ENCODE data around the gene DGKG. TPM values are rescaled to one million over a fixed set of nuclear protein-coding genes. Genes with fewer than 3 reads are reported as not detected.

Gene DGKG
- total RNA-seq, 4 donors from 2014 or later = 1.2 to 13.7 (median 2.1) TPM

DNA sequence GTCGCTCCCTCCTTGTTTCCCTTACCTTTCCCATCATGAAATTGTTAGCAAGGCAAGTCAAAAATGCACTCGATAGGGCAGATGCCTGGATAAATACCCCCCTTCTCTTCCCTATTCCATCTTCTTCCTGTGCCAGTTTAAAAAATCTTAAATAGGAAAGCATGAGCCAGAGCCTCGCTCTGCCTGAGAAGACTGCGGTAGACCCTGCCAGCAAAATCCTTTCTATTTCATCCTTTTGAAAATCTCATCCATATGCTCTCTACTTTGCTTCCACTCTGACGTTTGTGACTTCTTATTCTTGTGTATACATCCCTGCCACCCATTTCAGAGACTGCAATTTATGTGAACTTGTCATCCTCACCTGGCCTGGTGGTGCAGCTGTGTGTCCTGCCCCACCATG lies 138.6 kb downstream of the DGKG start:
- WGBS, 2 donors = 76 to 82% methylated on average over 5 of the region's 5 CpGs
- no peak for TF ChIP-seq POLR2A (IDR thresholded peaks at IDR 0.05)
- TF ChIP-seq, protein P1, sequence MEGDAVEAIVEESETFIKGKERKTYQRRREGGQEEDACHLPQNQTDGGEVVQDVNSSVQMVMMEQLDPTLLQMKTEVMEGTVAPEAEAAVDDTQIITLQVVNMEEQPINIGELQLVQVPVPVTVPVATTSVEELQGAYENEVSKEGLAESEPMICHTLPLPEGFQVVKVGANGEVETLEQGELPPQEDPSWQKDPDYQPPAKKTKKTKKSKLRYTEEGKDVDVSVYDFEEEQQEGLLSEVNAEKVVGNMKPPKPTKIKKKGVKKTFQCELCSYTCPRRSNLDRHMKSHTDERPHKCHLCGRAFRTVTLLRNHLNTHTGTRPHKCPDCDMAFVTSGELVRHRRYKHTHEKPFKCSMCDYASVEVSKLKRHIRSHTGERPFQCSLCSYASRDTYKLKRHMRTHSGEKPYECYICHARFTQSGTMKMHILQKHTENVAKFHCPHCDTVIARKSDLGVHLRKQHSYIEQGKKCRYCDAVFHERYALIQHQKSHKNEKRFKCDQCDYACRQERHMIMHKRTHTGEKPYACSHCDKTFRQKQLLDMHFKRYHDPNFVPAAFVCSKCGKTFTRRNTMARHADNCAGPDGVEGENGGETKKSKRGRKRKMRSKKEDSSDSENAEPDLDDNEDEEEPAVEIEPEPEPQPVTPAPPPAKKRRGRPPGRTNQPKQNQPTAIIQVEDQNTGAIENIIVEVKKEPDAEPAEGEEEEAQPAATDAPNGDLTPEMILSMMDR (IDR thresholded peaks at IDR 0.05) = no peak

DNA sequence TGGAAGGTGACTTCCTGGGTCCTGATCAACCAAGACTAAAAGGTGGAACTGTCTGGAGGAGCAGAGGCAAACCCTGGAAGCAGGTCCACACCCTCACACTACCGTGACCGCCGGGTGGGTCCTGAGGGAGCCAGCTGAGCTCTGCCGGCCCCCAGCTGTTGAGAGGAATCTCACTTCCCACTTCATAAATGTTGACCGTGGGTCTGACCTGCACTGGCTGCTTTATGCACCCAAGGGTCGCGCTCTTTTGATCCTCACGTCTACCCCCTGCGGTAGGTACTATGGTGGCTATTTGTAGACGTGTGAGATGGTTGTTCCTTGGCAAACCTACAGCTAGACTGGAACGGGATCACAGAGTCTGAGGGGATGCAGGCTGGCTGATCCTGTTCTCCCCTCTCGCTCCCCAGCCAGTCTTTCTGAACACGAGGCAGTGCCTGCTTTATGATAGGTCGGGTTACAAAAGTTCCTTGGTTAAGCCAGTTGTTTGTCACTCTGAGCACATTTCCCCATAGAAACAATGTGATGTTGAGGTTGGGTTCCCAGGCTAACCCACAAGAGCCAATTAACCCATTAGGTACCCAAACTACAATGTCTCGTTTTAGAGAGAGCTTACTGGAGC lies 140.2 kb downstream of the DGKG start:
- Histone ChIP-seq H3K36me3 (no peaks in the 10 kb centered on the region), H3K4me1 (peaks cover 0 to 25% (median 7%) of the 10 kb centered on the region in 3 donors), H3K27me3 (peaks cover 0 to 14% (median 0%) of the 10 kb centered on the region in 4 donors), H3K4me3 (no peak overlapping the region), H3K9me3 (no peaks in the 10 kb centered on the region), H3K27ac (peak overlapping the region; percentile 4 to 62 (median 53))
- no peak for DNase-seq
- WGBS, 2 donors = 61 to 76% methylated on average over 5 to 9 of the region's 15 CpGs
- intact Hi-C loops (cut with DNase I) = no loop called here
- no peak for TF ChIP-seq POLR2A (IDR thresholded peaks at IDR 0.05)
- TF ChIP-seq, protein P1 (IDR thresholded peaks at IDR 0.05) = no peak

More for the DNA sequence above, 138.6 kb downstream of the DGKG start:
- H3K36me3 ChIP-seq = no peaks in the 10 kb centered on the region
- H3K27ac ChIP-seq = no peak overlapping the region
- no peak for DNase-seq
- peaks cover 0 to 25% (median 7%) of the 10 kb centered on the region in 3 donors for H3K4me1 ChIP-seq
- no peaks in the 10 kb centered on the region for H3K9me3 ChIP-seq
- no peak overlapping the region for H3K4me3 ChIP-seq
- intact Hi-C loops (cut with DNase I) = no loop called here
- H3K27me3 ChIP-seq = peaks cover 0 to 14% (median 0%) of the 10 kb centered on the region in 4 donors

DNA sequence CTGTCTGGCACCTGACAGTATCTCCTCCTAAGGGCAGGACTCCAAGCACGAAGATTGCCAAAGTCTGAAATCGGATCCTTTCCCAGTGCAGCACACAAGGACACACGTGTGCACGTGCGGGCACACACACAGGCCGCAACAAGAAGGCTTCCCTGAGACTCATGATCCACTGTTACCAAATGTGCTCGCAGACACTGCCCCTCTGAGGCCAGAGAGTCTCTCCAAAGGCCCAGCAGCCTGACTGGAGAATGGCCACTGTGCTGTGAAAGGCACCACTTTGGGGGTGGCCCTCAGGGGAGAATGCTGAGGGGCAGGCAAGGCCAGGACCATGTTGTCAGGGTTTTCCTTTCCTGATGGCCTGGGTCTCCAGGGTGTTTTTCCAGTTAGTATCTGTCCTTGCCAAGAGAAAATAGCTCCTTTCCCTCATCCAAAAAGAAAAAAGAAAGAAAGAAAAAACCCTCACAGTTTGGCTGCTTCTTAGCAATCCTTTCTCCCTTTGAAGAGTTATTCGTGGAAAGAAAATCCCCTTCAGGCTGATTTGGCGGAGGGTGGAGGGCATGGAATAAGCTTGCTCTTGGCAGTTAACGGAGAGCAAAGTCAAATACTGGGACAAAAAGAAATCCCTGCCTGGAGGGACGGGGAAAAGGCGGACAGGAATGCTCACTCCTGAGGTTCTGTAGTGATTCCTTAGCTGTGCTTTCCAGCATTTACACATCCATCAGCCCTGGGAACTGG lies 141.0 kb downstream of the DGKG start:
- peak overlapping the region; percentile 4 to 62 (median 54) for H3K27ac ChIP-seq
- H3K9me3 ChIP-seq = no peaks in the 10 kb centered on the region
- intact Hi-C loops (cut with DNase I) = no loop called here
- peaks cover 0 to 25% (median 7%) of the 10 kb centered on the region in 3 donors for H3K4me1 ChIP-seq
- peaks cover 0 to 14% (median 0%) of the 10 kb centered on the region in 4 donors for H3K27me3 ChIP-seq
- TF ChIP-seq POLR2A (IDR thresholded peaks at IDR 0.05) = no peak
- TF ChIP-seq, protein P1 (IDR thresholded peaks at IDR 0.05) = peak in 2 of 6 experiments; percentile 16 to 26
- WGBS, 2 donors = 27 to 56% methylated on average over 8 to 12 of the region's 12 CpGs
- H3K4me3 ChIP-seq = no peak overlapping the region
- no peaks in the 10 kb centered on the region for H3K36me3 ChIP-seq
- DNase-seq = no peak

DNA sequence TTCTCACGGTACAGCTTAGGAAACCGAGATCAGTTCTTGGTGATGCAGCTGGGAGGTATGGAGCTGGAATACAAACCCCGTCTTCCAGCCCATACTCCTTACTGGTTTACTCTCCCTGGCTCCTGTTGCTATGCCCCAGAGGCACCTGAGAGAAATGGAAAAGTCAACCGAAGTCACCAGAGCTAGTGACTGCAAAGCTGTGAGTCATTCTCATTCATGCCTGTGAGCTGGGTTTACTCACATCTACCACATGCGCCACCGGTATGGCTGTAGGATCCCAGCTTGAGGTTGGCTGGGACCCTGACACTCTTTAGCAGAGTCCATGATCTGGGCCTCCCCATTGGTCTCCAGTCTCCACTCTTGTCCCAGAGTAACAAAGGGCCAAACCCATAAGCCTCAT lies 141.7 kb downstream of the DGKG start:
- H3K27me3 ChIP-seq = peaks cover 0 to 14% (median 0%) of the 10 kb centered on the region in 4 donors
- WGBS, 2 donors = 57 to 72% methylated on average over 6 of the region's 6 CpGs
- no peak overlapping the region for H3K4me3 ChIP-seq
- peak overlapping the region in 3 of 4 donors; percentile 47 to 62 (median 60) for H3K27ac ChIP-seq
- TF ChIP-seq, protein P1 (IDR thresholded peaks at IDR 0.05) = no peak
- no peak for TF ChIP-seq POLR2A (IDR thresholded peaks at IDR 0.05)
- intact Hi-C loops (cut with DNase I) = no loop called here
- no peaks in the 10 kb centered on the region for H3K9me3 ChIP-seq
- H3K36me3 ChIP-seq = no peaks in the 10 kb centered on the region
- no peak for DNase-seq
- peaks cover 0 to 25% (median 7%) of the 10 kb centered on the region in 3 donors for H3K4me1 ChIP-seq

DNA sequence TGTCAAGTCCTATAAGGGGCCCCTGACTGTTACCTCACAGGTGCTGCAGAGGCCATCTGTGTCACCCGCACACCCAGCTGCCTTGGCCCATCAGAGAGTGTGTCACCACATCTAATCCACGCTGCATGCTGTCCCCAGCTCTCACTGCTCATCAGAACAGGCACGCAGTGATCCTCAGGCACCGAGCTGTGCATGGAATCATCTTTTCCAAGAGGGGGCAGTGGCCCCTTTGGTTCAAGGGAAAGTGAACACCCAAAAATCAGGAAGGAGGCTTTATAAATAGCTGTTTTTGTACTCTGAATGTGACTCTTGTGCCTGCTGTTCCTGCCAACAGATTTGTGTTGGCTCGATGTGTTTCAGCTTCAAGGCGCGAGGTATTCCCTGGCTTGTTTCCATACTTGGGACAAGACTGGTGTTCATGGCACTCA lies 142.8 kb downstream of the DGKG start:
- intact Hi-C loops (cut with DNase I) = no loop called here
- peaks cover 0 to 25% (median 7%) of the 10 kb centered on the region in 3 donors for H3K4me1 ChIP-seq
- no peaks in the 10 kb centered on the region for H3K36me3 ChIP-seq
- 70 to 79% methylated on average over 6 to 7 of the region's 7 CpGs for WGBS, 2 donors
- H3K4me3 ChIP-seq = no peak overlapping the region
- no peak for DNase-seq
- no peak for TF ChIP-seq POLR2A (IDR thresholded peaks at IDR 0.05)
- TF ChIP-seq, protein P1 (IDR thresholded peaks at IDR 0.05) = no peak
- H3K27ac ChIP-seq = no peak overlapping the region
- H3K9me3 ChIP-seq = no peaks in the 10 kb centered on the region
- H3K27me3 ChIP-seq = peaks cover 0 to 14% (median 0%) of the 10 kb centered on the region in 4 donors
